MM.1S (cell line): Measurements from ENCODE around the gene AP1B1.

Experiments
- DNase-seq: peaks from one replicate; pipeline ENCODE4 v3.0.0-alpha.2; 2015
- H2AFZ ChIP-seq: fragments of 300-600 bp; sonication (generic); 2 replicates; pipeline ENCODE4 v1.6.0; 2016; ENCODE audit warnings: antibody characterized with exemption, low read length
- H3F3A ChIP-seq: fragments of 300-600 bp; sonication (generic); 2 replicates; pipeline ENCODE4 v1.6.1; 2016; ENCODE audit warnings: mild to moderate bottlenecking, antibody characterized with exemption, low read length, moderate library complexity, mixed read lengths; ENCODE audit not compliant: insufficient read depth
- H3K27ac ChIP-seq: fragments of 300-600 bp; sonication (generic); 2 replicates; pipeline ENCODE4 v1.5.1; 2016; ENCODE audit warnings: mild to moderate bottlenecking, low read length
- H3K27me3 ChIP-seq: fragments of 300-600 bp; sonication (generic); replicated peaks from 2 replicates; pipeline ENCODE4 v1.6.0; 2016; ENCODE audit warnings: low read length; ENCODE audit not compliant: insufficient read depth
- H3K36me3 ChIP-seq: fragments of 300-600 bp; sonication (generic); replicated peaks from 2 replicates; pipeline ENCODE4 v1.6.1; 2016; ENCODE audit warnings: mild to moderate bottlenecking, low read length, mixed read lengths; ENCODE audit not compliant: insufficient read depth
- H3K4me1 ChIP-seq: fragments of 300-600 bp; sonication (generic); 2 replicates; pipeline ENCODE4 v1.6.1; 2016; ENCODE audit warnings: low read length, mixed read lengths
- H3K4me2 ChIP-seq: fragments of 300-600 bp; sonication (generic); 2 replicates; pipeline ENCODE4 v1.6.0; 2016; ENCODE audit warnings: low read depth, low read length
- H3K4me3 ChIP-seq: fragments of 300-600 bp; sonication (generic); 2 replicates; pipeline ENCODE4 v1.5.1; 2016; ENCODE audit warnings: low read length, mixed read lengths
- H3K79me2 ChIP-seq: fragments of 300-600 bp; sonication (generic); 2 replicates; pipeline ENCODE4 v1.6.1; 2016; ENCODE audit warnings: mixed run types, low read length, mixed read lengths
- H3K9ac ChIP-seq: fragments of 300-600 bp; sonication (generic); 2 replicates; pipeline ENCODE4 v1.6.1; 2016; ENCODE audit warnings: low read length, mixed read lengths
- H3K9me2 ChIP-seq: fragments of 300-600 bp; sonication (generic); replicated peaks from 2 replicates; pipeline ENCODE4 v1.6.1; 2016; ENCODE audit warnings: mild to moderate bottlenecking, low read length, mixed read lengths; ENCODE audit not compliant: insufficient read depth
- H3K9me3 ChIP-seq: fragments of 300-600 bp; sonication (generic); replicated peaks from 2 replicates; pipeline ENCODE4 v1.6.1; 2016; ENCODE audit warnings: mild to moderate bottlenecking, low read length, mixed read lengths; ENCODE audit not compliant: insufficient read depth
- H4K20me1 ChIP-seq: fragments of 300-600 bp; sonication (generic); 2 replicates; pipeline ENCODE4 v1.6.1; 2016; ENCODE audit warnings: mild to moderate bottlenecking, low read length, moderate library complexity, mixed read lengths; ENCODE audit not compliant: insufficient read depth
- EZH2 ChIP-seq: fragments of 300-600 bp; sonication (generic); optimal IDR thresholded peaks from 2 replicates; pipeline ENCODE3; 2017; ENCODE audit warnings: low read depth, mild to moderate bottlenecking, antibody characterized with exemption, low read length, mixed read lengths
- EZH2phosphoT487 ChIP-seq: fragments of 300-600 bp; sonication (generic); IDR thresholded peaks from 2 replicates; pipeline ENCODE4 v1.6.1; 2018; ENCODE audit warnings: antibody characterized with exemption, low read length
- TF ChIP-seq, protein P1 (sequence below): fragments of 300-600 bp; sonication (generic); IDR thresholded peaks from 2 replicates; pipeline ENCODE4 v1.5.1; 2016; ENCODE audit warnings: antibody characterized with exemption, low read length, mixed read lengths

AP1B1 gene

GRCh38 chr22:29342177-29342576, 46.2 kb downstream of the AP1B1 start:
- Histone ChIP-seq H3F3A (no peaks in the 10 kb centered on the region), H4K20me1 (no peaks in the 10 kb centered on the region), H3K27ac (no peak overlapping the region), H3K4me3 (no peak overlapping the region), H3K4me1 (no peaks in the 10 kb centered on the region), H3K9ac (no peak overlapping the region), H3K9me2 (no peaks in the 10 kb centered on the region), H3K9me3 (no peaks in the 10 kb centered on the region), H3K79me2 (no peaks in the 10 kb centered on the region), H3K27me3 (no peaks in the 10 kb centered on the region), H2AFZ (no peak overlapping the region), H3K36me3 (no peaks in the 10 kb centered on the region), H3K4me2 (no peak overlapping the region)
- no peak for DNase-seq
- TF ChIP-seq, protein P1, sequence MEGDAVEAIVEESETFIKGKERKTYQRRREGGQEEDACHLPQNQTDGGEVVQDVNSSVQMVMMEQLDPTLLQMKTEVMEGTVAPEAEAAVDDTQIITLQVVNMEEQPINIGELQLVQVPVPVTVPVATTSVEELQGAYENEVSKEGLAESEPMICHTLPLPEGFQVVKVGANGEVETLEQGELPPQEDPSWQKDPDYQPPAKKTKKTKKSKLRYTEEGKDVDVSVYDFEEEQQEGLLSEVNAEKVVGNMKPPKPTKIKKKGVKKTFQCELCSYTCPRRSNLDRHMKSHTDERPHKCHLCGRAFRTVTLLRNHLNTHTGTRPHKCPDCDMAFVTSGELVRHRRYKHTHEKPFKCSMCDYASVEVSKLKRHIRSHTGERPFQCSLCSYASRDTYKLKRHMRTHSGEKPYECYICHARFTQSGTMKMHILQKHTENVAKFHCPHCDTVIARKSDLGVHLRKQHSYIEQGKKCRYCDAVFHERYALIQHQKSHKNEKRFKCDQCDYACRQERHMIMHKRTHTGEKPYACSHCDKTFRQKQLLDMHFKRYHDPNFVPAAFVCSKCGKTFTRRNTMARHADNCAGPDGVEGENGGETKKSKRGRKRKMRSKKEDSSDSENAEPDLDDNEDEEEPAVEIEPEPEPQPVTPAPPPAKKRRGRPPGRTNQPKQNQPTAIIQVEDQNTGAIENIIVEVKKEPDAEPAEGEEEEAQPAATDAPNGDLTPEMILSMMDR: no peak
- no peak for TF ChIP-seq EZH2
- no peak for TF ChIP-seq EZH2phosphoT487

- Histone ChIP-seq H3K27me3 (no peaks in the 10 kb centered on the region), H3K9me3 (no peaks in the 10 kb centered on the region), H3K9me2 (no peaks in the 10 kb centered on the region), H3K36me3 (no peaks in the 10 kb centered on the region), H3K79me2 (no peaks in the 10 kb centered on the region), H3K4me3 (no peak overlapping the region), H4K20me1 (no peaks in the 10 kb centered on the region), H3K4me1 (no peaks in the 10 kb centered on the region), H3K9ac (no peak overlapping the region), H2AFZ (no peak overlapping the region), H3F3A (no peaks in the 10 kb centered on the region), H3K27ac (no peak overlapping the region), H3K4me2 (no peak overlapping the region)
- no peak for DNase-seq
- TF ChIP-seq, protein P1: no peak
- no peak for TF ChIP-seq EZH2
- TF ChIP-seq EZH2phosphoT487: no peak
Observed at GRCh38 chr22:29341849-29342127, 46.6 kb downstream of the AP1B1 start.

- Histone ChIP-seq H3K27me3 (no peaks in the 10 kb centered on the region), H3K9ac (no peak overlapping the region), H2AFZ (no peak overlapping the region), H3K36me3 (no peaks in the 10 kb centered on the region), H3F3A (no peaks in the 10 kb centered on the region), H3K79me2 (no peaks in the 10 kb centered on the region), H3K4me3 (no peak overlapping the region), H3K4me1 (no peaks in the 10 kb centered on the region), H3K9me3 (no peaks in the 10 kb centered on the region), H3K27ac (no peak overlapping the region), H4K20me1 (no peaks in the 10 kb centered on the region), H3K4me2 (no peak overlapping the region), H3K9me2 (no peaks in the 10 kb centered on the region)
- TF ChIP-seq EZH2phosphoT487 (no peak), EZH2 (no peak)
- TF ChIP-seq, protein P1: no peak
- no peak for DNase-seq
Observed at GRCh38 chr22:29341056-29341848, 47.1 kb downstream of the AP1B1 start.
